HG03469 (cell line): Measurements from ENCODE around the gene REXO4.
A peak's percentile ranks its signal among the peaks of the same experiment; 100 is the strongest.
"Not testable (repeated sequence)": the region's sequence is repeated elsewhere in the genome, so short reads cannot be mapped to it uniquely, and the experiment has no call there.

ENCODE experiments used
- ATAC-seq: cut with Tn5 transposase; IDR thresholded peaks from one replicate; pipeline ENCODE4 v1.9.1; 2021; ENCODE audit warnings: mild to moderate bottlenecking, moderate library complexity, moderate number of reproducible peaks; ENCODE audit not compliant: unreplicated experiment

The REXO4 gene

DNA sequence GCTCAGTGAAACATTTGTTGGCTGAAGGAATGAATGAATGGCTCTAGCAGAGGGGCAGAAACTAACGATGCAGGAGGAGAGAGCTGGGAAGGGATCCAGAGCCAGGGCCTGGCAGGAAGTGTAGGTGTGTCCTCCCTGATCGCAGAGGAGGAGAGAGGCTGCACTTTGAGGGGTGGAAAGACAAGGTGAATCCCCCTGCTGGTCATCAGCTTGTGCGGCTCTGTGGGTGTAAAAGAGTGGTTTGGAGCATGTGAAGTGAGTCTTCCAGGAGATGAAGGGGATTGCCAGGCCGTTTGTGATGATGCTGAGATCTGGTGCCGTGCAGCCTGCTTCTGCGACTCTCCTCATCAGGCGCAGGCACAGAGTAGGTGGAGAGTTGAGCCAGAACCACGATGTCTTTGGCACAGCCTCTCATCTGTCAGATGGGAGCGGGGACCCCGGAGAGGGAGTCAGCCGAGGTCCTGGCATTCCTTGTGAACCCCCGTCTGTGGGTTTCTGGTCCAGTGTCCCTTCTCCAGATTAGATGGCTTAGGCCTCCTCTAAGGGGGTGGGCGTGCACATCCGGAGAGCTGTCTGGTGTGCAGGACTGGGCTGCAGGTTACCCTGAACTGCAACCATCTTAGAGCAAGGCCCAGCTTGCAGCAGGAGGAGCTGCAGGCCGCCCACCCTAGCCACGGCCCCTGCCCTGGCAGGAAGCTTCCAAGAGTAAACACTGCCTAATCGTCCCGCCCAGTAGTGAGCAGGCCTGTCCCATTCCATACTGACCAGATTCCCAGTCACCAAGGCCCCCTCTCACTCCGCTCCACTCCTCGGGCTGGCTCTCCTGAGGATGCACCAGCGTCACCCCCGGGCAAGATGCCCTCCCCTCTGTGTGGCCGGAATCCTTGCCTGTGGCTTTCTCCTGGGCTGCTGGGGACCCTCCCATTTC is 4.1 kb upstream of the REXO4 start, which contains the start of gene ADAMTS13:
Gene ADAMTS13, plus strand, starts transcription at position 753 of the 928 bp plus-strand sequence. Its CDS starts 77 bp downstream, at position 830.
- ATAC-seq, result peak; percentile 29

DNA sequence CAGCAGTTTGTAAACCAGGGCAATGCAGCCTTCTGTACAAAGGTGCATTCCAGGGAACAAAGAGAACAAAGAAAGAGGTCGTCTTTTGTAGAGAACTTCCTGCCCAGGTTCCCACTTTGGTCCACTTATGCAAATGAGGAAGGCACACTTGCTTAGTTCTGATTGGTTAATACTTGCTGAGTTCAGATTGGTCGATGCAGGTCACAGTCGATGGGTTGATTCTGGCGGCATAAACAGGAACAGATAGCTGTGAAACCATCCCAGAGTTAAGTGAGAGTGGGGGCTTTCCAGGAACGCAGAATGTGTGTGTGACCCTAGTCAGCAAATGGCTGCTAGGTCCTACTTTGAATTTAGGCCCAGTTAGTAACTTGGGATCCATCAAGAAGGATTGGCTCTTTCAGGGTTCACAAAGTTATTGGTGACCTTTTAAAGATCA is 2.6 kb upstream of the REXO4 start:
- no peak for ATAC-seq

DNA sequence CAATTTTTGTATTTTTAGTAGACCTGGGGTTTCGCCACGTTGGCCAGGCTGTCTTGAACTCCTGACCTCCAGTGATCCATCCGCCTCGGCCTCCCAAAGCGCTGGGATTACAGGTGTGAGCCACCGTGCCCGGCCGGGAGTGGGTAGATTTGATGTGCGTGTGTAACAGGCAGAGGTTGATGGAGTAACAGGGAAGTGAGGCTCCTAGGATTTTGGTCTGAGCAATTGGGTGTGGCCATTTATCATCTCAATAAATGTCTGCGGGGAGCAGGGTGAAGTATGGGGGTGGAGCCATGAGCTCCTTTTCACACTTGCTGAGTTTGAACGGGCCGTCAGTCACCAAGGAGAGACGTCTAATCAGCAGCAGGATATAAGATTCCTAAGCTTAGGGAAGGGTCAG is 1.2 kb upstream of the REXO4 start:
- ATAC-seq, result no peak

DNA sequence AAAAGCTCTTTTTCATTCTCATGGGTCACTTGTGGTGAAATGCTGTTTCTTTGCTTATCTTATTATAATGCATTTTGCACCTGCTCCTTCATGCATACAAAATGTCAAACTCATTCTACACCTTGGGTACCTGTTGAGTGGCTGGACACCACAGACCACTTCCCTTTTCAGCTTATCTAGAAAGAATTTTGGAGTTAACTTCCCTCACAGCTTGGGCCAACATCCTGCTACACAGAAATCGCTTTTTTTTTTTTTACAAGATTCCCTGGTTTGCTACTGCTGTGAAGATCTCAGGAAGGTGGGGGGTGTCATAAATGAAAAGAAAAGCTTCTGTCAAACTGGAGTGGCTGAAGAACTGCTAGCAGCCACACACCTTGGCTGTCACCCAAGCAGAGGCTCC is 2.6 kb downstream of the REXO4 start:
- no peak for ATAC-seq

DNA sequence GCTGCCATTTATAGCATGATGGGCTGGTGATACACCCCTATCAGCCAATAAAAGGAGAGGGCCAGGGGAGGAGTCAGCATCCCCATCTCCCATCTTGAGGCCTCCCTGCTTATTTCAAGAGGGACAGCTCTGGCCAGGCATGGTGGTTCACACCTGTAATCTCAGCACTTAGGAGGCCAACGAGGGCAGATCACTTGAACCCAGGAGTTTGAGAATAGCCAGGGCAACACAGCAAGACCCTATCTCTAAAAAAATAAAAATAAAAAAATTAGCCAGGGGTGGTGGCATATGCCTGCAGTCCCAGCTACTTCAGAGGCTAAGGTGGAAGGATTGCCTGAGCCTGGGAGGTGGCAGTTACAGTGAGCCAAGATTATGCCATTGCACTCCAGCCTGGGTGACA is 9.8 kb downstream of the REXO4 start:
- no peak for ATAC-seq

GRCh38 chr9:133406480-133407307 is 11.1 kb downstream of the REXO4 start:
- no peak for ATAC-seq

GRCh38 chr9:133405508-133406438 is 12.0 kb downstream of the REXO4 start:
- no peak for ATAC-seq

DNA sequence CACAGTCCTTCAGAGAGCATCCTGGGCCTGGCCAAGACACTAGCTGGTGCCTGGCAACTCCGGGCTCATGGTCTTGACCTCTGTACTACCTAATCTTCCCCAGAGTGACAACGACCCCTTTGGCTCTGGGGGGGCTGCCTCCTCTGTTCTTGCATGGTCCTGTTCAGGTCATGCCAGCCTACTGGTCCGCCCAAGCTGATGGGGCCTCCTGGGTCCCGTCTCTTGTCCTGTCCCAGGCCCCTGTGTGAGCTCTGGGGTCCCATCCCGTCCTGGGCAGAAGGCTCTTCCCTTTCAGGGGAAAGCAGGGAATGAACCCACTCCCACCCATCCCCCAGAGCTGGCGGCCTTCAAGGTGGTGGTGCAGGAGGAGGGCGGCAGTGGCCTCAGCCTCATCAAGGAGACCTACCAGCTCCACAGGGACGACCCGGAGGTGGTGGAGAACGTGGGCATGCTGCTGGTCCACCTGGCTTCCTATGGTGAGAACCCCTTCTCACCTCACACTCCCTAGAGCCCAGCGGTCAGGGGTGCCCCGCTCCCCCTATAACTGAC is 13.3 kb downstream of the REXO4 start:
- ATAC-seq, result no peak

DNA sequence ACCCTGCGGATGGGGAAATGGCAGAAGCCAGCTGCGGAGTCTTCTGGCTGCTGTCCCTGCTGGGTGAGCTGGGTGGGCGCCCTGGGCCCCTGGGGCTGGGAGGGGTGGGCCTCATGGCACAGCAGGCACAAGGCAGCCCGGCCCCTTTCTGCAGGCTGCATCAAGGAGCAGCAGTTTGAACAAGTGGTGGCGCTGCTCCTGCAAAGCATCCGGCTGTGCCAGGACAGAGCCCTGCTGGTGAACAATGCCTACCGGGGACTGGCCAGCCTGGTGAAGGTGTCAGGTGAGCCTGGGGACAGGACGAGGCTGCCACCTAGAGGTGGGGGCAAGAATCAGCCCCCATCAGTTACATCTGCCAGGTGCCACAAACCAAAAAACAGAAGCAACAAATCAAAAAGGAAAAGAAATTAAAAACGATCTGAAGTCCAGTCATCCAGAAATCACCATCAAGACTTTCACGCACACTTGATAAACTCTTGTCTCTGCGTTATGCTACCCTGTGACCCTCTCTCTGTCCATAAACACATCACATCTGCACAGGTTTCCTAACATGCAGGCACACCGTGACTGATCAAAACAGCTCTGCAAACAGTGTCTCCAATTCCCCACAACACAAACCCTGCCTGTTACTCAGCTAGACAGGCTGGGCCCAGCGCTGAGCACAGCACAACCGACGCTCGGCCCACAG is 13.9 kb downstream of the REXO4 start:
- ATAC-seq, result no peak

DNA sequence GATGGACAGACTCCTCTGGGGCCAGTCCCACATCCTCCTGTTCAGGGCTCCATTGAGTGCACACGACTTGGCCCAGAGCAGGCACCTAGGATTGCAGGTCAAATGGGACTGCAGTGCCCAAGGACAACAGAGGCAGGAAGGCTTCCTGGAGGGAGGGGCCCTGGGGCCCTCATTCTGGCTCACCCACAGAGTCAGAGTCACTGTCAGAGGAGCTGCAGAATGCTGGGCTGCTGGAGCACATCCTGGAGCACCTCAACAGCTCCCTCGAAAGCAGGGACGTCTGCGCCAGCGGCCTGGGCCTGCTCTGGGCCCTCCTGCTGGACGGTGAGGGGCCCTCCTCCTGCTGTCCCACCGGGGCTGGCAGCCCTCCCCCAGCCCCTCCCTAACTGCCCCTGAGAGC is 15.1 kb downstream of the REXO4 start:
- no peak for ATAC-seq

DNA sequence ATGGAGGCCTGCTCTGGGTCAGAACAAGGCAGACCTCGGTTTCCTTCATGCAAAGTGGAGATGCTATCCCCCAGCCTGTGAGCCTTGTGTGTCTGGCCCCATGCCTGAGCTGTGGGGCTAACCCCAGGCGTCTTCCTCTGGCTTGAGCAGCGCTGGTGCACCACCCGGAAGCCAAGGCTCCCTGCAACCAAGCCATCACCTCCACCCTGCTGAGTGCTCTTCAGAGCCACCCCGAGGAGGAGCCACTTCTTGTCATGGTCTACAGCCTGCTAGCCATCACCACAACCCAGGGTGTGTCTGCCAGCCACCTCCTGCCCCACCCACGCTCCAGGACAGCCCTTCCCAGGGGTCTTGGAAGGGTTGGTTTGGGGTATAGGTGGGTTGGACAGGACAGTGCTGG is 16.2 kb downstream of the REXO4 start:
- no peak for ATAC-seq

DNA sequence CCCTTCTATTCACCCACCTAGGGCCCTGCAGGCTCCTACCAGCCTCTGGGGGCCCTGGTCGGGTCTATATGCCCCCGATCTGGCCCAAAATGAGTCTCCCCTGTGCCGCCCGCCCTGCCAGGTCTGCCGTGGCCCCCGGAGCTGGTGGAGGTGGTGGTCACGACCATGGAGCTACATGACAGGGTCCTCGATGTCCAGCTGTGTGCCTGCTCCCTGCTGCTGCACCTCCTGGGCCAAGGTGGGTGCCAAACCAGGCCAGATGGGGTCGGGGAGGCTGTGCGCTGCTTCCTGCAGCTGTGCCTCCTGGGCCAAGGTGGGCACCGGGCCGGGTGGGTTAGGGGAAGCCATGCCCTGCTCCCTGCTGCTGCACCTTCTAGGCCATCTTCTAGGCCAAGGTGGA is 17.5 kb downstream of the REXO4 start:
- ATAC-seq, result no peak

GRCh38 chr9:133397895-133398294 is 19.9 kb downstream of the REXO4 start:
- ATAC-seq, result no peak

DNA sequence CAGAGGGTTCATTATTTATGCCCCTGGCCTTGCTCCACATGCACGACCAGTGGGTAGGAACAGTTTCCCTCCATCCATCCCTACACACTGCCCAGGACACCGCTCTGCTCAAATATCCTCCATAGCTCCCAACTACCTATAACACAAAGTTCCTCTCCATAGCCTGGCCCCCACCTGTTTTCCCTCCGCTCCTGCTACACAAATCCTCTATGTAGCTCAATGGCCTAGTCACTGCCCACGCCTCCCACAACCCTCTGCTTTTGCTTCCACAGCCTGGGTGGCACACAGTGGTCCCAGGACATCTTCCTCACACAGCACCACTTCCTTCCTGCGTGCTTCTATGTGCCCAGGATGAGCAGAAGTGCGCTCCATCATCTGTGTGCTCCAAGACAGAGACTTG is 20.4 kb downstream of the REXO4 start:
- ATAC-seq, result no peak

DNA sequence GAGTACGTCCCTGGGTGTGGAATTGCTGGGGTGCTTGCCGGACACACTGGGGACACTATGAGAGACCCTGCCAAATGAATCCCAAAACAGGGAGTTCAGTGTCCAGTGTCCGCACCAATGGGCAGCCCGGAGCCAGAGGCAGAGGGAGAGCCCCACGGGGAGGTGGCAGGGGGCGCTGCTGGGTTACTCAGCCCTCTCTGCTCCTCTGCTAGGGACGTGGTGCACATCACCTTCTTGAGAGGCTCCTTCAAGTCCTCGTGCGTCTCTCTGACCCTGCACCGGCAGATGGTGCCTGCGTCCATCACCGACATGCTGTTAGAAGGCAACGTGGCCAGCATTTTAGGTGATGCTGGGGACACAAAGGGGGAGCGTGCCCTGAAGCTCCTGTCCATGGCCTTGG is 20.9 kb downstream of the REXO4 start:
- ATAC-seq, result no peak

DNA sequence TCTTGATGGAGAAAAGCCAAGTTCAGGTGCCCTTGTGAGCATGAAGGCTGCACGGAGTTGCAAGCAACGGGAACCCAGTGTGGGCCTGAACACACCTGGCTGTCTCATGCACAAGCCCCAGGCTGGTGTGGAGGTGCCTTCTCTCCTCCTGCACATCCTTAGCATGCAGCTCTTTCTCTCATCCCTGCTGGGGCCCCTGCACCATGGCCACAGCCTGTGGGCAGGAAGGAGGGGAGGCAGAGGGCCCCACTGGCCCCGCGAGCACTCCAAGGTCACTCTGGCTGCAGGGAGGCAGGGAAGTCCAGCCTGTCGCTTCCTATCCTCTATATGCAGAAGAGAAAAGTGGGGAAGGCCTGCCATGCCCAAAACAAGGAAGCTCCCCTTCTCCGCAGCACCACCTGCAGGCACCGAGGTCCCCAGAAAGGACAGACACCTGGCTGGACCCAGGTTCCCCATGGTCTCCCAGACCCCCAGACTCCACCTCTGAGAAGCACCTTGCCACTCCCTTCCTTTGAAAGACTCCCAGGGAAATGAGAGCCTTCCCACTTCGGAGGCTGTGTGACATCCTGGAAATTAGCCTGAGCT is 23.0 kb downstream of the REXO4 start:
- ATAC-seq, result no peak

GRCh38 chr9:133393399-133393798 is 24.4 kb downstream of the REXO4 start:
- no peak for ATAC-seq

- ATAC-seq, result not testable (repeated sequence)
These were observed 25.5 kb downstream of the REXO4 start for GRCh38 chr9:133392308-133392707.

DNA sequence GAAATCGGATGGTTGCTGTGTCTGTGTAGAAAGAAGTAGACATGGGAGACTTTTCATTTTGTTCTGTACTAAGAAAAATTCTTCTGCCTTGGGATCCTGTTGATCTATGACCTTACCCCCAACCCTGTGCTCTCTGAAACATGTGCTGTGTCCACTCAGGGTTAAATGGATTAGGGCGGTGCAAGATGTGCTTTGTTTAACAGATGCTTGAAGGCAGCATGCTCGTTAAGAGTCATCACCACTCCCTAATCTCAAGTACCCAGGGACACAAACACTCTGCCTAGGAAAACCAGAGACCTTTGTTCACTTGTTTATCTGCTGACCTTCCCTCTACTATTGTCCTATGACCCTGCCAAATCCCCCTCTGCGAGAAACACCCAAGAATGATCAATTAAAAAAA is 26.4 kb downstream of the REXO4 start:
- not testable (repeated sequence) for ATAC-seq
